ENCODE measurements around the gene MACROD2. TPM values are rescaled to one million over a fixed set of nuclear protein-coding genes. Genes with fewer than 3 reads are reported as not detected.

The MACROD2 gene
- total RNA-seq, 2 donors from 2014 or later = 8.3 to 21.8 TPM

DNA sequence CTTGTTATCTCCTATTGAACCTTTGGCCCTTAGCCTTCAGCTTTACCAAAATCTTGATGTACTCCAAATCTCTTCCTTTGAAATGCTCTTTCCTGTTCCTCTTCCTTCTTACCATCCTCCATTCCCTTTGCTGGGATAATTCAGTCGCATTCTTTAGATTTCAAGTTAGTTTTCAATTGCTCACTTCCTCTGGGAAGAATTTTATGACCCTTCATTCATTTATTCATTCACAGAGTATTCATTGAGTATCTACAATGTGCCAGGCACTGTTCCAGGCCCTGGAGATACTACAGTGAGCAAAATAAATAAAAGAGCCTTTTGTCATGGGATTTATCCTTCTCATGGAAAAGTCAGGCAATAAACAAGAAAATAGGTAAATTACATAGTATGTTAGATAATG is 890.3 kb downstream of the MACROD2 start:
- WGBS, 2 donors = 71 to 88% methylated on average over 1 of the region's 1 CpG
- H3K27ac ChIP-seq = no peak overlapping the region
- intact Hi-C loops (cut with DNase I) = no loop called here
- ATAC-seq (no peak), DNase-seq (no peak)
- H3K4me1 ChIP-seq = no peaks in the 10 kb centered on the region
- H3K36me3 ChIP-seq (replicated peaks in 1 of 2; ENCODE audit: insufficient read depth in 1 of 2, low read depth in 2 of 2) = no peaks in the 10 kb centered on the region
- no peaks in the 10 kb centered on the region for H3K9me3 ChIP-seq
- H3K27me3 ChIP-seq = no peaks in the 10 kb centered on the region
- H3K4me3 ChIP-seq = no peak overlapping the region
- TF ChIP-seq, protein P1, sequence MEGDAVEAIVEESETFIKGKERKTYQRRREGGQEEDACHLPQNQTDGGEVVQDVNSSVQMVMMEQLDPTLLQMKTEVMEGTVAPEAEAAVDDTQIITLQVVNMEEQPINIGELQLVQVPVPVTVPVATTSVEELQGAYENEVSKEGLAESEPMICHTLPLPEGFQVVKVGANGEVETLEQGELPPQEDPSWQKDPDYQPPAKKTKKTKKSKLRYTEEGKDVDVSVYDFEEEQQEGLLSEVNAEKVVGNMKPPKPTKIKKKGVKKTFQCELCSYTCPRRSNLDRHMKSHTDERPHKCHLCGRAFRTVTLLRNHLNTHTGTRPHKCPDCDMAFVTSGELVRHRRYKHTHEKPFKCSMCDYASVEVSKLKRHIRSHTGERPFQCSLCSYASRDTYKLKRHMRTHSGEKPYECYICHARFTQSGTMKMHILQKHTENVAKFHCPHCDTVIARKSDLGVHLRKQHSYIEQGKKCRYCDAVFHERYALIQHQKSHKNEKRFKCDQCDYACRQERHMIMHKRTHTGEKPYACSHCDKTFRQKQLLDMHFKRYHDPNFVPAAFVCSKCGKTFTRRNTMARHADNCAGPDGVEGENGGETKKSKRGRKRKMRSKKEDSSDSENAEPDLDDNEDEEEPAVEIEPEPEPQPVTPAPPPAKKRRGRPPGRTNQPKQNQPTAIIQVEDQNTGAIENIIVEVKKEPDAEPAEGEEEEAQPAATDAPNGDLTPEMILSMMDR (IDR thresholded peaks at IDR 0.05) = no peak
- TF ChIP-seq POLR2A (IDR thresholded peaks at IDR 0.05) = no peak

DNA sequence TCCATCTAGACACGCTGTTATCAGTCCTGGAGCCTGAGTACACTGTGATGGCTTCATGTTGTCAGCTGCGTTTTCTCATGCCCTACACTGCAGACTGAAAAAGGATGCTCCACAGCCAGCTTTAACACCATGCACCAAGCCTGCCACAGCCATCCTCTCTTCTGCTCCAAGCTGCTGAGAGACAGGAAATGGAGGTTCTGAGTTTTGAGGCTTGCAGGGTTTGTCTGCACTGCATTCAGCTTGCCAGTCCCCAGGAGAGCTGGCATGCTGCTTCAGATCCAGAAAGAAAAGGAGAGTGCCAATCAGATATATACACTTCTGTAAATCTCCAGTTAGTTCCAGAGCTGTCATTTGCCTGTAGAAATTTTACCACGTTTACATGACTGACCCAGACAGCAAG is 892.8 kb downstream of the MACROD2 start:
- Histone ChIP-seq H3K36me3 (replicated peaks in 1 of 2; ENCODE audit: insufficient read depth in 1 of 2, low read depth in 2 of 2) (no peaks in the 10 kb centered on the region), H3K4me1 (no peaks in the 10 kb centered on the region), H3K9me3 (no peaks in the 10 kb centered on the region), H3K27ac (no peak overlapping the region), H3K4me3 (no peak overlapping the region), H3K27me3 (no peaks in the 10 kb centered on the region)
- no peak for DNase-seq
- no peak for TF ChIP-seq POLR2A (IDR thresholded peaks at IDR 0.05)
- TF ChIP-seq, protein P1 (IDR thresholded peaks at IDR 0.05) = no peak
- no peak for ATAC-seq
- 34 to 54% methylated on average over 3 of the region's 3 CpGs for WGBS, 2 donors
- intact Hi-C loops (cut with DNase I) = no loop called here

DNA sequence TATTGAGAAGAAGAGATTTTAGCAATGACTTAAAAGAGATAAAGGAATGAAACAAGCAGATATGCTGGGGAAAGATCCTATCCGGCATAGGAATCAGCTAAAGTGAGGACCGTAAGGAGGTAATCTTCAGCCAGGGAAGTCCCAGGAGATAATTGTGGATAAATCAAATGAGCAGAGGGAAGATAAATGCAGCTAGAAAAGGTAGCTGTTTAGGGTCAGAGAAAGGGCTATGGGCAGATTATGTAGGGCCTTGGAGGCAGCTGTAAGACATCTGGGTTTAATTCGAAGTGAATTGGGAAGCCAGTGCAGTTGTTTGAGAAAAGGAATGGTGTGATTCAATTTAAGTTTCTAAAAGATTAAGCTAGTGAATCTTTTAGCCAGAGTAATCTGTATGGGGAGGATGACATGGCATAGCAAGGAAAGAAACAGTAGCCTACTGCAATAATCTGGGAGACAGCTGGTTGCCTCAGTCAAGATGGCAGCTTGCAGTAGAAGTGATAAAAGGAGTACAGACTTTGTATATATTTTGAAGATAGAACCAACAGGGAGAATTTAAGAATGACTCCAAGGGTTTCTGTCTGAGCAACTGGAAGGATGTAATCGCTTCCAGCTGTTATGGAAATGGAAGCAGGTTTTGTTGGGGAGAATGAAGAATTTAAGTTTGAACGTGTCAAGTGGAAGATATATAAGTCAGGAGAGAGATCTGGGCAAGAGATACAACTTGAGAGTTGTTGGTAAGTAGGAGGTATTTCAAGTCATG is 894.4 kb downstream of the MACROD2 start:
- H3K27ac ChIP-seq = no peak overlapping the region
- intact Hi-C loops (cut with DNase I) = no loop called here
- TF ChIP-seq, protein P1 (IDR thresholded peaks at IDR 0.05) = no peak
- no peak for TF ChIP-seq POLR2A (IDR thresholded peaks at IDR 0.05)
- no peaks in the 10 kb centered on the region for H3K4me1 ChIP-seq
- no peaks in the 10 kb centered on the region for H3K36me3 ChIP-seq (replicated peaks in 1 of 2; ENCODE audit: insufficient read depth in 1 of 2, low read depth in 2 of 2)
- no peak overlapping the region for H3K4me3 ChIP-seq
- WGBS, 2 donors = 77 to 79% methylated on average over 5 of the region's 5 CpGs
- H3K9me3 ChIP-seq = no peaks in the 10 kb centered on the region
- no peak for ATAC-seq
- H3K27me3 ChIP-seq = no peaks in the 10 kb centered on the region
- DNase-seq = no peak

DNA sequence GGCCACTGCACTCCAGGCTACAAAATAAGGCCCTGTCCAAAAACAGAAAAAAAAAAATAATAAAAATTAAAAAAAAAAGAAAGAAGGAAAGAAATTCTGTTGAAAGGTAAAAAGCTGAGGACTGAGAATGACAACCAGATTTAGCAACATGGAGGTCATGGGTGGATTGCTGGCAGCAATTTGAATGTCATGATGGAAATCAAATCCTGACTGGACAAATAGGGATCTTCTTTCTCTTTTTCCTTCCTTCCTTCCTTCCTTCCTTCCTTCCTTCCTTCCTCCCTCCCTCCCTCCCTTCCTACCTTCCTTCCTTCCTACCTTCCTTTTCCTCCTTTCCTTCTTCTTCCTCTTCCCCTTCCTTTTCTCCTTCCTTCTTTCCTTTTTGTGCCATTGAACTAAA is 895.4 kb downstream of the MACROD2 start:
- H3K9me3 ChIP-seq = no peaks in the 10 kb centered on the region

More for the DNA sequence above, 895.4 kb downstream of the MACROD2 start:
- Histone ChIP-seq H3K4me3 (no peak overlapping the region), H3K4me1 (no peaks in the 10 kb centered on the region), H3K27me3 (no peaks in the 10 kb centered on the region), H3K27ac (no peak overlapping the region), H3K36me3 (replicated peaks in 1 of 2; ENCODE audit: insufficient read depth in 1 of 2, low read depth in 2 of 2) (no peaks in the 10 kb centered on the region)
- TF ChIP-seq, protein P1 (IDR thresholded peaks at IDR 0.05) = no peak
- no peak for TF ChIP-seq POLR2A (IDR thresholded peaks at IDR 0.05)
- intact Hi-C loops (cut with DNase I) = no loop called here
- DNase-seq (no peak), ATAC-seq (no peak)

Measured in body of pancreas (tissue), 4 donors.